ACHN (cell line): ENCODE measurements around the gene SP7.
A peak's percentile ranks its signal among the peaks of the same experiment; 100 is the strongest.

Experiments
- DNase-seq: peaks from one replicate; pipeline ENCODE4 v3.0.0-alpha.2; 2015
- in situ Hi-C: cut with HindIII; loops from 2 replicates; pipeline ENCODE4 v1.10.0; 2017; ENCODE audit warnings: low sequenced_read_pairs, low pct_ligation_motif_present, low pct_unique_long_range_greater_than_20kb

Gene SP7

GRCh38 chr12:53290661-53291060 is 45.5 kb downstream of the SP7 start:
- in situ Hi-C loops, result no loop called here
- no peak for DNase-seq

- peak; percentile 68 for DNase-seq
- in situ Hi-C loops, result no loop called here
These were observed 46.3 kb downstream of the SP7 start for GRCh38 chr12:53289891-53290290.

GRCh38 chr12:53288322-53288721 is 47.8 kb downstream of the SP7 start:
- no peak for DNase-seq
- in situ Hi-C loops, result no loop called here

- DNase-seq, result peak; percentile 68
- in situ Hi-C loops, result no loop called here
These were observed 48.4 kb downstream of the SP7 start for GRCh38 chr12:53287741-53288216.

- in situ Hi-C loops, result no loop called here
- DNase-seq, result no peak
These were observed 49.7 kb downstream of the SP7 start for GRCh38 chr12:53286448-53286847.

GRCh38 chr12:53279888-53280498 is 56.2 kb downstream of the SP7 start:
- no peak for DNase-seq
- in situ Hi-C loops, result no loop called here

- no peak for DNase-seq
- in situ Hi-C loops, result no loop called here
These were observed 56.8 kb downstream of the SP7 start for GRCh38 chr12:53279283-53279869.

GRCh38 chr12:53277981-53278380 is 58.2 kb downstream of the SP7 start:
- no peak for DNase-seq
- in situ Hi-C loops, result no loop called here
